ENCODE results near the gene LRRC75A. TPM values are rescaled to one million over a fixed set of nuclear protein-coding genes. Genes with fewer than 3 reads are reported as not detected.

The LRRC75A gene
- total RNA-seq, 1 donor from 2014 or later, result 4.5 TPM

- Histone ChIP-seq H3K27me3 (ENCODE audit: control insufficient read depth, insufficient read depth, low read length) (peaks cover 2% of the 10 kb centered on the region), H3K36me3 (ENCODE audit: control insufficient read depth, insufficient read depth, low read length) (no peaks in the 10 kb centered on the region), H3K4me3 (ENCODE audit: low read depth, low read length) (no peak overlapping the region)
- no peak for DNase-seq (ENCODE audit: low read depth)
- no peak for TF ChIP-seq CTCF (IDR thresholded peaks at IDR 0.05; ENCODE audit: insufficient read depth, low read length, poor library complexity, severe bottlenecking)
Observed at GRCh38 chr17:16467886-16468285, 24.1 kb downstream of the LRRC75A start.

- no peak overlapping the region for H3K4me3 ChIP-seq (ENCODE audit: low read depth, low read length)
- TF ChIP-seq CTCF (IDR thresholded peaks at IDR 0.05; ENCODE audit: insufficient read depth, low read length, poor library complexity, severe bottlenecking), result no peak
- DNase-seq (ENCODE audit: low read depth), result no peak
- H3K27me3 ChIP-seq (ENCODE audit: control insufficient read depth, insufficient read depth, low read length), result peaks cover 2% of the 10 kb centered on the region
- H3K36me3 ChIP-seq (ENCODE audit: control insufficient read depth, insufficient read depth, low read length), result no peaks in the 10 kb centered on the region
Observed at GRCh38 chr17:16467044-16467443, 24.9 kb downstream of the LRRC75A start.

- DNase-seq (ENCODE audit: low read depth), result no peak
- TF ChIP-seq CTCF (IDR thresholded peaks at IDR 0.05; ENCODE audit: insufficient read depth, low read length, poor library complexity, severe bottlenecking), result no peak
- peaks cover 2% of the 10 kb centered on the region for H3K27me3 ChIP-seq (ENCODE audit: control insufficient read depth, insufficient read depth, low read length)
- no peaks in the 10 kb centered on the region for H3K36me3 ChIP-seq (ENCODE audit: control insufficient read depth, insufficient read depth, low read length)
- no peak overlapping the region for H3K4me3 ChIP-seq (ENCODE audit: low read depth, low read length)
Observed at GRCh38 chr17:16466407-16466806, 25.6 kb downstream of the LRRC75A start.

GRCh38 chr17:16465861-16466338 is 26.1 kb downstream of the LRRC75A start:
- Histone ChIP-seq H3K36me3 (ENCODE audit: control insufficient read depth, insufficient read depth, low read length) (no peaks in the 10 kb centered on the region), H3K27me3 (ENCODE audit: control insufficient read depth, insufficient read depth, low read length) (peaks cover 2% of the 10 kb centered on the region), H3K4me3 (ENCODE audit: low read depth, low read length) (no peak overlapping the region)
- no peak for TF ChIP-seq CTCF (IDR thresholded peaks at IDR 0.05; ENCODE audit: insufficient read depth, low read length, poor library complexity, severe bottlenecking)
- no peak for DNase-seq (ENCODE audit: low read depth)

GRCh38 chr17:16465052-16465312 is 27.0 kb downstream of the LRRC75A start:
- Histone ChIP-seq H3K27me3 (ENCODE audit: control insufficient read depth, insufficient read depth, low read length) (peaks cover 2% of the 10 kb centered on the region), H3K36me3 (ENCODE audit: control insufficient read depth, insufficient read depth, low read length) (no peaks in the 10 kb centered on the region), H3K4me3 (ENCODE audit: low read depth, low read length) (no peak overlapping the region)
- DNase-seq (ENCODE audit: low read depth), result no peak
- TF ChIP-seq CTCF (IDR thresholded peaks at IDR 0.05; ENCODE audit: insufficient read depth, low read length, poor library complexity, severe bottlenecking), result no peak

- H3K27me3 ChIP-seq (ENCODE audit: control insufficient read depth, insufficient read depth, low read length), result no peaks in the 10 kb centered on the region
Observed at GRCh38 chr17:16464303-16465051, 27.5 kb downstream of the LRRC75A start.

More at GRCh38 chr17:16464303-16465051, 27.5 kb downstream of the LRRC75A start:
- no peak for DNase-seq (ENCODE audit: low read depth)
- no peak for TF ChIP-seq CTCF (IDR thresholded peaks at IDR 0.05; ENCODE audit: insufficient read depth, low read length, poor library complexity, severe bottlenecking)
- H3K36me3 ChIP-seq (ENCODE audit: control insufficient read depth, insufficient read depth, low read length), result no peaks in the 10 kb centered on the region
- no peak overlapping the region for H3K4me3 ChIP-seq (ENCODE audit: low read depth, low read length)

All from kidney epithelial cell (primary cell).